ENCODE measurements around the gene BSPRY. TPM values are rescaled to one million over a fixed set of nuclear protein-coding genes. Genes with fewer than 3 reads are reported as not detected.

The BSPRY gene
- total RNA-seq, 1 donor from 2014 or later: 1.3 TPM

GRCh38 chr9:113322671-113323070 lies 26.7 kb upstream of the BSPRY start:
- no peak for DNase-seq
- CTCF ChIA-PET: no interaction called here
- intact Hi-C loops (cut with micrococcal nuclease): no loop called here
- no peaks in the 10 kb centered on the region for H3K27me3 Mint-ChIP-seq
- POLR2A ChIA-PET: no interaction called here
- no peak for ATAC-seq (ENCODE audit: low read depth)
- H3K27ac Mint-ChIP-seq: no peak overlapping the region
- H3K9me3 Mint-ChIP-seq: no peaks in the 10 kb centered on the region
- H3K4me3 Mint-ChIP-seq: no peak overlapping the region
- no peaks in the 10 kb centered on the region for H3K4me1 Mint-ChIP-seq
- no peak for TF ChIP-seq CTCF (IDR thresholded peaks at IDR 0.05)
- no peaks in the 10 kb centered on the region for H3K36me3 Mint-ChIP-seq (ENCODE audit: low read depth)

- no peaks in the 10 kb centered on the region for H3K27me3 Mint-ChIP-seq
Measured at GRCh38 chr9:113326230-113326629, 23.1 kb upstream of the BSPRY start.

GRCh38 chr9:113328045-113328782 lies 21.1 kb upstream of the BSPRY start:
- intact Hi-C loops (cut with micrococcal nuclease): no loop called here
- no peak for DNase-seq
- no peak for TF ChIP-seq CTCF (IDR thresholded peaks at IDR 0.05)
- Mint-ChIP-seq H3K9me3 (no peaks in the 10 kb centered on the region), H3K27me3 (no peaks in the 10 kb centered on the region), H3K27ac (no peak overlapping the region), H3K4me3 (no peak overlapping the region), H3K4me1 (no peaks in the 10 kb centered on the region), H3K36me3 (ENCODE audit: low read depth) (no peaks in the 10 kb centered on the region)
- POLR2A ChIA-PET: interaction anchor here (1.2 kb wide), 1 partner anchor 12 kb away, joined by 3 read pairs; the partner anchor contains the start of gene WDR31
- no peak for ATAC-seq (ENCODE audit: low read depth)
- CTCF ChIA-PET: no interaction called here

More at GRCh38 chr9:113326230-113326629, 23.1 kb upstream of the BSPRY start:
- CTCF ChIA-PET: no interaction called here
- Mint-ChIP-seq H3K27ac (no peak overlapping the region), H3K4me1 (no peaks in the 10 kb centered on the region), H3K9me3 (no peaks in the 10 kb centered on the region), H3K36me3 (ENCODE audit: low read depth) (no peaks in the 10 kb centered on the region), H3K4me3 (no peak overlapping the region)
- no peak for TF ChIP-seq CTCF (IDR thresholded peaks at IDR 0.05)
- intact Hi-C loops (cut with micrococcal nuclease): no loop called here
- no peak for DNase-seq
- POLR2A ChIA-PET: no interaction called here
- no peak for ATAC-seq (ENCODE audit: low read depth)

- Mint-ChIP-seq H3K4me1 (no peaks in the 10 kb centered on the region), H3K27ac (no peak overlapping the region), H3K9me3 (no peaks in the 10 kb centered on the region), H3K4me3 (no peak overlapping the region), H3K27me3 (no peaks in the 10 kb centered on the region), H3K36me3 (ENCODE audit: low read depth) (no peaks in the 10 kb centered on the region)
- ChIA-PET POLR2A (no interaction called here), CTCF (no interaction called here)
- ATAC-seq (ENCODE audit: low read depth): no peak
- no peak for TF ChIP-seq CTCF (IDR thresholded peaks at IDR 0.05)
- intact Hi-C loops (cut with micrococcal nuclease): no loop called here
- no peak for DNase-seq
Measured at GRCh38 chr9:113331780-113332179, 17.6 kb upstream of the BSPRY start.

GRCh38 chr9:113337714-113338113 lies 11.6 kb upstream of the BSPRY start:
- ChIA-PET POLR2A (no interaction called here), CTCF (no interaction called here)
- DNase-seq (no peak), ATAC-seq (ENCODE audit: low read depth) (no peak)
- intact Hi-C loops (cut with micrococcal nuclease): no loop called here
- Mint-ChIP-seq H3K9me3 (no peaks in the 10 kb centered on the region), H3K27ac (no peak overlapping the region), H3K4me1 (peaks cover 11% of the 10 kb centered on the region), H3K27me3 (peaks cover 3% of the 10 kb centered on the region), H3K4me3 (no peak overlapping the region), H3K36me3 (ENCODE audit: low read depth) (no peaks in the 10 kb centered on the region)
- TF ChIP-seq CTCF (IDR thresholded peaks at IDR 0.05): no peak

All from activated B cell treated with CpG ODN at 0.5 μM for 24 hours (primary cell).